Measurements from ENCODE around the gene PXMP4.

PXMP4 gene

GRCh38 chr20:33653218-33653899, 66.8 kb downstream of the PXMP4 start:
- no peak for DNase-seq
